ENCODE data around the gene CYGB. TPM values are rescaled to one million over a fixed set of nuclear protein-coding genes. Genes with fewer than 3 reads are reported as not detected.

The CYGB gene
- total and polyA plus RNA-seq, 2 of the 13 experiments (the other 11 are each of a cell fraction or from before 2014, with no cell fraction given), result 18.9 to 27.1 TPM

DNA sequence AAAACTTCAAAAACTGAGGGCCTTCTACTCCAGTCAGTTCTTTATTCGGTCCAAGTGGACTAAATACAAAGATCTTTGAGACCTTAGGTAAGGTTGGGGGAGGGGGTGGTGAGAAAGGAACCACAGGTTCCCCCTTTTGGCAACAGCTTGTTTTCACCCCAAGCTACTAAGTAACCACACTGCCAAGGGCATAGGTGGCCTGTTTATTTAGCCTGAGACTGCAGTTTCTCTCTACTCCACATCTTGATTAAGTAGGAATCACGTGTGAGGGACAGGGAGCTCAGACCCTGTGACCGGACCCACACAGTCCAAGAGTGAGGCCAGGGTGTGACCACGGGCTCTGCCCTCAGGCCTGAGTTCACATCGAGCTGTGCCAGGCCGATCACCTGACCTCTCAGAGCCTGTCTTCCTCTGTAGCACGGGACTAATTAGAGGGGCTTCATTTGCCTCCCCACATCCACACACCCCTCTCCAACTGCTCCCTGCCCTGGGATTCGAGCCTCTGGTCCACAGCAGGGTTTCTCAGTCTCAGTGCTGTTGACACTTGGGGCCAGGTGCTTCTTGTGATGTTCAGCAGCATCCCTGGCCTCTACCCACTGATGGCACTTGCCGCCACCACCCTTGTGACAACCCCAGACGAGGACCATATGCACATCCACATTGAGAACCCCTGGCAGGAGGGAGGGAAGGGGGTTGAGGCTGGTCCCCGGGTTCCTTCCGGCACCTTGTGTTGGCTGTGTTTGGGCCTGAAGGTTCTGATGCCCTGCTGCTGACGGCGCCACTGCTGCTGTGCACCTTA lies 30.3 kb upstream of the CYGB start (continued):
- peak; percentile 83 for TF ChIP-seq AGO2 (optimal IDR thresholded peaks at IDR 0.05; ENCODE audit: low read depth, low read length)
- TF ChIP-seq BORCS8-MEF2B (CRISPR knock-in tag; IDR thresholded peaks at IDR 0.05), result peak; percentile 72
- peak; percentile 74 for TF ChIP-seq TOPORS (CRISPR knock-in tag; IDR thresholded peaks at IDR 0.05)
- TF ChIP-seq NFYB (CRISPR knock-in tag; IDR thresholded peaks at IDR 0.05), result no peak
- peak; percentile 44; the same call in 1 of the 2 replicates for TF ChIP-seq KAT8 (CRISPR knock-in tag; IDR thresholded peaks at IDR 0.05)
- 0 out of 4 replicates have a peak, but pooled peaks of 1 of the 2 experiments have one; percentile 35 for TF ChIP-seq KLF16 (CRISPR knock-in tag; IDR thresholded peaks at IDR 0.05)
- no peak for TF ChIP-seq MXD4 (CRISPR knock-in tag; IDR thresholded peaks at IDR 0.05)
- TF ChIP-seq, protein P1, sequence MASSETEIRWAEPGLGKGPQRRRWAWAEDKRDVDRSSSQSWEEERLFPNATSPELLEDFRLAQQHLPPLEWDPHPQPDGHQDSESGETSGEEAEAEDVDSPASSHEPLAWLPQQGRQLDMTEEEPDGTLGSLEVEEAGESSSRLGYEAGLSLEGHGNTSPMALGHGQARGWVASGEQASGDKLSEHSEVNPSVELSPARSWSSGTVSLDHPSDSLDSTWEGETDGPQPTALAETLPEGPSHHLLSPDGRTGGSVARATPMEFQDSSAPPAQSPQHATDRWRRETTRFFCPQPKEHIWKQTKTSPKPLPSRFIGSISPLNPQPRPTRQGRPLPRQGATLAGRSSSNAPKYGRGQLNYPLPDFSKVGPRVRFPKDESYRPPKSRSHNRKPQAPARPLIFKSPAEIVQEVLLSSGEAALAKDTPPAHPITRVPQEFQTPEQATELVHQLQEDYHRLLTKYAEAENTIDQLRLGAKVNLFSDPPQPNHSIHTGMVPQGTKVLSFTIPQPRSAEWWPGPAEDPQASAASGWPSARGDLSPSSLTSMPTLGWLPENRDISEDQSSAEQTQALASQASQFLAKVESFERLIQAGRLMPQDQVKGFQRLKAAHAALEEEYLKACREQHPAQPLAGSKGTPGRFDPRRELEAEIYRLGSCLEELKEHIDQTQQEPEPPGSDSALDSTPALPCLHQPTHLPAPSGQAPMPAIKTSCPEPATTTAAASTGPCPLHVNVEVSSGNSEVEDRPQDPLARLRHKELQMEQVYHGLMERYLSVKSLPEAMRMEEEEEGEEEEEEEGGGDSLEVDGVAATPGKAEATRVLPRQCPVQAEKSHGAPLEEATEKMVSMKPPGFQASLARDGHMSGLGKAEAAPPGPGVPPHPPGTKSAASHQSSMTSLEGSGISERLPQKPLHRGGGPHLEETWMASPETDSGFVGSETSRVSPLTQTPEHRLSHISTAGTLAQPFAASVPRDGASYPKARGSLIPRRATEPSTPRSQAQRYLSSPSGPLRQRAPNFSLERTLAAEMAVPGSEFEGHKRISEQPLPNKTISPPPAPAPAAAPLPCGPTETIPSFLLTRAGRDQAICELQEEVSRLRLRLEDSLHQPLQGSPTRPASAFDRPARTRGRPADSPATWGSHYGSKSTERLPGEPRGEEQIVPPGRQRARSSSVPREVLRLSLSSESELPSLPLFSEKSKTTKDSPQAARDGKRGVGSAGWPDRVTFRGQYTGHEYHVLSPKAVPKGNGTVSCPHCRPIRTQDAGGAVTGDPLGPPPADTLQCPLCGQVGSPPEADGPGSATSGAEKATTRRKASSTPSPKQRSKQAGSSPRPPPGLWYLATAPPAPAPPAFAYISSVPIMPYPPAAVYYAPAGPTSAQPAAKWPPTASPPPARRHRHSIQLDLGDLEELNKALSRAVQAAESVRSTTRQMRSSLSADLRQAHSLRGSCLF (CRISPR knock-in tag; IDR thresholded peaks at IDR 0.05; ENCODE audit: borderline replicate concordance), result no peak
- no peak for TF ChIP-seq SP1 (IDR thresholded peaks at IDR 0.05)
- no peak for TF ChIP-seq SP1 (CRISPR knock-in tag; IDR thresholded peaks at IDR 0.05)
- peak; percentile 46; the same call in 1 of the 2 replicates for TF ChIP-seq ZFX (CRISPR knock-in tag; IDR thresholded peaks at IDR 0.05; ENCODE audit: low read depth)
- no peak for TF ChIP-seq BRCA1 (CRISPR knock-in tag; IDR thresholded peaks at IDR 0.05)
- no peak for TF ChIP-seq ZFYVE20 (CRISPR knock-in tag; IDR thresholded peaks at IDR 0.05; ENCODE audit: borderline replicate concordance, low read depth)
- no peak for TF ChIP-seq ZFP62 (CRISPR knock-in tag; IDR thresholded peaks at IDR 0.05)
- TF ChIP-seq ZBTB7B (CRISPR knock-in tag; IDR thresholded peaks at IDR 0.05), result peak; percentile 40; the same call in 1 of the 2 replicates
- TF ChIP-seq ZSCAN31 (CRISPR knock-in tag; IDR thresholded peaks at IDR 0.05; ENCODE audit: low read depth), result 0 out of 2 replicates have a peak, but pooled peaks have one; percentile 22
- no peak for TF ChIP-seq RORA (CRISPR knock-in tag; IDR thresholded peaks at IDR 0.05)
- no peak for TF ChIP-seq ZNF282 (IDR thresholded peaks at IDR 0.05; ENCODE audit: partially characterized antibody)
- 0 out of 2 replicates have a peak, but pooled peaks have one; percentile 22 for TF ChIP-seq TGIF2 (CRISPR knock-in tag; IDR thresholded peaks at IDR 0.05)
- 0 out of 2 replicates have a peak, but pooled peaks have one; percentile 14 for TF ChIP-seq KDM6A (CRISPR knock-in tag; IDR thresholded peaks at IDR 0.05; ENCODE audit: low read depth)
- TF ChIP-seq SATB2 (CRISPR knock-in tag; IDR thresholded peaks at IDR 0.05), result no peak
- no peak for TF ChIP-seq SP5 (CRISPR knock-in tag; IDR thresholded peaks at IDR 0.05; ENCODE audit: borderline replicate concordance, low read depth)
- no peak for TF ChIP-seq HNRNPLL (IDR thresholded peaks at IDR 0.05; ENCODE audit: low read depth, low read length, poor library complexity, severe bottlenecking)
- peak; percentile 63; the same call in 1 of the 2 replicates for TF ChIP-seq ARNTL (CRISPR knock-in tag; IDR thresholded peaks at IDR 0.05)
- TF ChIP-seq, protein P2, sequence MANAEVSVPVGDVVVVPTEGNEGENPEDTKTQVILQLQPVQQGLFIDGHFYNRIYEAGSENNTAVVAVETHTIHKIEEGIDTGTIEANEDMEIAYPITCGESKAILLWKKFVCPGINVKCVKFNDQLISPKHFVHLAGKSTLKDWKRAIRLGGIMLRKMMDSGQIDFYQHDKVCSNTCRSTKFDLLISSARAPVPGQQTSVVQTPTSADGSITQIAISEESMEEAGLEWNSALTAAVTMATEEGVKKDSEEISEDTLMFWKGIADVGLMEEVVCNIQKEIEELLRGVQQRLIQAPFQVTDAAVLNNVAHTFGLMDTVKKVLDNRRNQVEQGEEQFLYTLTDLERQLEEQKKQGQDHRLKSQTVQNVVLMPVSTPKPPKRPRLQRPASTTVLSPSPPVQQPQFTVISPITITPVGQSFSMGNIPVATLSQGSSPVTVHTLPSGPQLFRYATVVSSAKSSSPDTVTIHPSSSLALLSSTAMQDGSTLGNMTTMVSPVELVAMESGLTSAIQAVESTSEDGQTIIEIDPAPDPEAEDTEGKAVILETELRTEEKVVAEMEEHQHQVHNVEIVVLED (CRISPR knock-in tag; IDR thresholded peaks at IDR 0.05; ENCODE audit: borderline replicate concordance), result 0 out of 2 replicates have a peak, but pooled peaks have one; percentile 19
- TF ChIP-seq ASH2L (IDR thresholded peaks at IDR 0.05; ENCODE audit: insufficient read length, low read depth, low read length), result no peak
